Heart left ventricle (tissue), 13 donors: ENCODE measurements around the gene EXOC2.

Experiments
- CTCF ChIP-seq, 12 donors: fragments of 200-600 bp; sonication (generic) in 4 of 12; IDR thresholded peaks; one replicate each; pipeline versions ENCODE4 v1.5.0 to v1.8.0; 2018 to 2022; ENCODE audit warnings: antibody characterized with exemption in 12 of 12, mild to moderate bottlenecking in 5 of 12
- POLR2A ChIP-seq, 2 donors: fragments of 450-650 bp; IDR thresholded peaks; one replicate each; pipeline ENCODE4 v1.6.1; 2017; ENCODE audit warnings: antibody characterized with exemption in 2 of 2, mild to moderate bottlenecking in 2 of 2, moderate library complexity in 2 of 2
- donor health status: ischemic (EF 13 %, LVEDD 7.1; RV severe dilation, severe dysfunction).
- donor health status: DM: no; HTN: yes; CAD: no.
- donor health status: DM: no; HTN: no; CAD: no.
- donor health status: ischemic (EF 25% LVEDD 6.9; RV normal size, moderate dysfunction).
- donor health status: ischemic (EF 25% LVEDD 5.7; RV mildly dilated, moderate dysfunction).
- donor health status: ischemic (EF 35%, LVEDD 5.7; RV mildly dilated, moderate dysfunction).
- donor health status: nonischemic (EF 11% LVEDD 7.7; RV severe dilation, severe dysfunction).
- donor health status: DM: yes; HTN: yes; CAD: no.
- donor health status: PGD.
- donor health status: ischemic (EF 29% LVEDD 5.4; RV normal size, mild dysfunction).
- donor health status: nonischemic (EF 23%, LVEDD 6.1; RV moderate dilation, normal function).

- TF ChIP-seq CTCF (IDR thresholded peaks at IDR 0.05) (no peak), POLR2A (IDR thresholded peaks at IDR 0.05) (no peak)
Observed at GRCh38 chr6:642805-643204, 50.1 kb downstream of the EXOC2 start.
